Measurements from ENCODE around the gene PKN2.

PKN2 gene

GRCh38 chr1:88731475-88732269 is 47.6 kb downstream of the PKN2 start:
- H3K36me3 ChIP-seq (ENCODE audit: insufficient read depth, low read length), result peaks cover 18% of the 10 kb centered on the region; the same call in 1 of the 2 replicates
- no peaks in the 10 kb centered on the region for H3K9me2 ChIP-seq (replicated peaks; ENCODE audit: low read depth, low read length)
- peaks cover 44% of the 10 kb centered on the region for H4K20me1 ChIP-seq (ENCODE audit: insufficient read depth, low read length, poor library complexity, severe bottlenecking)
- TF ChIP-seq CTCF (conservative IDR thresholded peaks at IDR 0.05; ENCODE audit: low read length) (no peak), EZH2phosphoT487 (IDR thresholded peaks at IDR 0.05; ENCODE audit: borderline replicate concordance) (no peak)
- no peak overlapping the region for H3K9ac ChIP-seq (ENCODE audit: low read depth, low read length, poor library complexity, severe bottlenecking)
- H3K9me3 ChIP-seq (ENCODE audit: insufficient read depth, low read depth, low read length), result peaks cover 4% of the 10 kb centered on the region; the same call in 1 of the 2 replicates
- H3K79me2 ChIP-seq (ENCODE audit: insufficient read depth, low read length), result peaks cover 95% of the 10 kb centered on the region
- no peak overlapping the region for H2AFZ ChIP-seq (ENCODE audit: low read length)
- H3K27me3 ChIP-seq (ENCODE audit: insufficient read depth, low read length, poor library complexity, severe bottlenecking), result no peaks in the 10 kb centered on the region
- H3K4me3 ChIP-seq (ENCODE audit: low read length, poor library complexity, severe bottlenecking), result no peak overlapping the region
- H3F3A ChIP-seq (ENCODE audit: low read depth), result no peaks in the 10 kb centered on the region
- peaks cover 6% of the 10 kb centered on the region for H3K4me1 ChIP-seq (ENCODE audit: insufficient read depth, low read length, poor library complexity, severe bottlenecking)
- H3K4me2 ChIP-seq (ENCODE audit: low read depth, low read length, poor library complexity, severe bottlenecking), result no peak overlapping the region

GRCh38 chr1:88735382-88735781 is 51.3 kb downstream of the PKN2 start:
- peaks cover 4% of the 10 kb centered on the region; the same call in 1 of the 2 replicates for H3K9me3 ChIP-seq (ENCODE audit: insufficient read depth, low read depth, low read length)
- H3K4me3 ChIP-seq (ENCODE audit: low read length, poor library complexity, severe bottlenecking), result no peak overlapping the region
- H3K36me3 ChIP-seq (ENCODE audit: insufficient read depth, low read length), result 0 out of 2 replicates have a peak, but pooled peaks cover 5% of the 10 kb centered on the region
- H3K9ac ChIP-seq (ENCODE audit: low read depth, low read length, poor library complexity, severe bottlenecking), result no peak overlapping the region
- no peak for TF ChIP-seq CTCF (conservative IDR thresholded peaks at IDR 0.05; ENCODE audit: low read length)
- peaks cover 38% of the 10 kb centered on the region for H4K20me1 ChIP-seq (ENCODE audit: insufficient read depth, low read length, poor library complexity, severe bottlenecking)
- no peaks in the 10 kb centered on the region for H3F3A ChIP-seq (ENCODE audit: low read depth)
- H3K4me2 ChIP-seq (ENCODE audit: low read depth, low read length, poor library complexity, severe bottlenecking), result no peak overlapping the region
- no peaks in the 10 kb centered on the region for H3K27me3 ChIP-seq (ENCODE audit: insufficient read depth, low read length, poor library complexity, severe bottlenecking)
- H3K79me2 ChIP-seq (ENCODE audit: insufficient read depth, low read length), result peaks cover 94% of the 10 kb centered on the region
- peaks cover 8% of the 10 kb centered on the region for H3K4me1 ChIP-seq (ENCODE audit: insufficient read depth, low read length, poor library complexity, severe bottlenecking)
- H2AFZ ChIP-seq (ENCODE audit: low read length), result no peak overlapping the region
- H3K9me2 ChIP-seq (replicated peaks; ENCODE audit: low read depth, low read length), result no peaks in the 10 kb centered on the region

GRCh38 chr1:88735909-88736308 is 51.8 kb downstream of the PKN2 start:
- Histone ChIP-seq H4K20me1 (ENCODE audit: insufficient read depth, low read length, poor library complexity, severe bottlenecking) (peaks cover 39% of the 10 kb centered on the region), H3K4me3 (ENCODE audit: low read length, poor library complexity, severe bottlenecking) (no peak overlapping the region), H3K9ac (ENCODE audit: low read depth, low read length, poor library complexity, severe bottlenecking) (no peak overlapping the region), H3K36me3 (ENCODE audit: insufficient read depth, low read length) (0 out of 2 replicates have a peak, but pooled peaks cover 5% of the 10 kb centered on the region), H3F3A (ENCODE audit: low read depth) (no peaks in the 10 kb centered on the region), H2AFZ (ENCODE audit: low read length) (no peak overlapping the region), H3K4me1 (ENCODE audit: insufficient read depth, low read length, poor library complexity, severe bottlenecking) (peaks cover 8% of the 10 kb centered on the region), H3K4me2 (ENCODE audit: low read depth, low read length, poor library complexity, severe bottlenecking) (no peak overlapping the region), H3K9me3 (ENCODE audit: insufficient read depth, low read depth, low read length) (peaks cover 4% of the 10 kb centered on the region; the same call in 1 of the 2 replicates), H3K9me2 (replicated peaks; ENCODE audit: low read depth, low read length) (no peaks in the 10 kb centered on the region), H3K27me3 (ENCODE audit: insufficient read depth, low read length, poor library complexity, severe bottlenecking) (no peaks in the 10 kb centered on the region), H3K79me2 (ENCODE audit: insufficient read depth, low read length) (peaks cover 94% of the 10 kb centered on the region)
- TF ChIP-seq EZH2phosphoT487 (IDR thresholded peaks at IDR 0.05; ENCODE audit: borderline replicate concordance) (no peak), CTCF (conservative IDR thresholded peaks at IDR 0.05; ENCODE audit: low read length) (no peak)
